WTC11 (cell line): ENCODE results near the gene ROBO2. TPM values are rescaled to one million over a fixed set of nuclear protein-coding genes. Genes with fewer than 3 reads are reported as not detected.

ENCODE experiments used
- ATAC-seq: fragments of 200-7000 bp; cut with Tn5 transposase; 2 replicates; pipeline ENCODE4 v1.10.0; 2021; ENCODE audit warnings: mild to moderate bottlenecking, moderate library complexity
- CTCF ChIA-PET: fragments of 300-600 bp; sonication (Branson Sonifier 250); formaldehyde crosslinking; loops from one replicate; lab custom pipeline; 2021; ENCODE audit warnings: antibody characterized with exemption; lab: Charles Lee
- POLR2A ChIA-PET: fragments of 350-600 bp; sonication (Branson Sonifier 250); formaldehyde crosslinking; loops from one replicate; lab custom pipeline; 2021; ENCODE audit warnings: antibody characterized with exemption; lab: Charles Lee
- DNase-seq: peaks from one replicate; pipeline ENCODE4 v3.0.0; 2021; ENCODE audit warnings: low spot score
- H3K27ac Mint-ChIP-seq: 2 replicates; pipeline ENCODE4 v1.8.0; 2021; ENCODE audit warnings: mixed read lengths
- H3K27me3 Mint-ChIP-seq: 2 replicates; pipeline ENCODE4 v1.8.0; 2021; ENCODE audit warnings: low read depth, mild to moderate bottlenecking, moderate library complexity, mixed read lengths
- H3K36me3 Mint-ChIP-seq: 2 replicates; pipeline ENCODE4 v1.8.0; 2021; ENCODE audit warnings: mixed read lengths
- H3K4me1 Mint-ChIP-seq: 2 replicates; pipeline ENCODE4 v1.8.0; 2022; ENCODE audit warnings: mixed read lengths
- H3K4me3 Mint-ChIP-seq: 2 replicates; pipeline ENCODE4 v1.8.0; 2021; ENCODE audit warnings: mild to moderate bottlenecking, moderate library complexity, mixed read lengths
- H3K9me3 Mint-ChIP-seq: 2 replicates; pipeline ENCODE4 v1.8.0; 2021; ENCODE audit warnings: mixed read lengths
- E2F5 ChIP-seq: sonication (generic); formaldehyde crosslinking; IDR thresholded peaks from 2 replicates; pipeline ENCODE4 v1.8.1; 2022; ENCODE audit warnings: mild to moderate bottlenecking, moderate library complexity, missing genetic modification reagents
- FOXK1 ChIP-seq: sonication (generic); formaldehyde crosslinking; IDR thresholded peaks from 2 replicates; pipeline ENCODE4 v1.8.0; 2022; ENCODE audit warnings: mild to moderate bottlenecking, moderate library complexity, missing genetic modification reagents
- FOXP1 ChIP-seq: sonication (generic); formaldehyde crosslinking; IDR thresholded peaks from 2 replicates; pipeline ENCODE4 v1.8.0; 2022; ENCODE audit warnings: missing genetic modification reagents, mild to moderate bottlenecking, moderate library complexity, borderline replicate concordance
- GRHL2 ChIP-seq: fragments of 250-450 bp; sonication (Bioruptor Pico); IDR thresholded peaks from 2 replicates; pipeline ENCODE4 v1.8.0; 2022; ENCODE audit warnings: mild to moderate bottlenecking, moderate library complexity; ENCODE audit not compliant: insufficient replicate concordance, severe bottlenecking
- IRF2 ChIP-seq: sonication (generic); formaldehyde crosslinking; IDR thresholded peaks from 2 replicates; pipeline ENCODE4 v1.8.0; 2022; ENCODE audit warnings: low read depth, missing genetic modification reagents, borderline replicate concordance
- JUN ChIP-seq: sonication (generic); formaldehyde crosslinking; IDR thresholded peaks from 2 replicates; pipeline ENCODE4 v1.8.0; 2023; ENCODE audit warnings: mild to moderate bottlenecking, missing genetic modification reagents
- MYBL2 ChIP-seq: sonication (generic); formaldehyde crosslinking; IDR thresholded peaks from 2 replicates; pipeline ENCODE4 v1.8.1; 2023; ENCODE audit warnings: mild to moderate bottlenecking, moderate library complexity, missing genetic modification reagents
- NFATC4 ChIP-seq: fragments of 250-450 bp; sonication (Bioruptor Pico); IDR thresholded peaks from 2 replicates; pipeline ENCODE4 v1.9.0; 2021; ENCODE audit warnings: mild to moderate bottlenecking
- NFE2L1 ChIP-seq: sonication (generic); formaldehyde crosslinking; IDR thresholded peaks from 2 replicates; pipeline ENCODE4 v1.8.1; 2023; ENCODE audit warnings: missing genetic modification reagents
- NR2C2 ChIP-seq: sonication (generic); formaldehyde crosslinking; IDR thresholded peaks from 2 replicates; pipeline ENCODE4 v1.8.0; 2022; ENCODE audit warnings: mild to moderate bottlenecking, missing genetic modification reagents
- PREB ChIP-seq: sonication (generic); formaldehyde crosslinking; IDR thresholded peaks from 2 replicates; pipeline ENCODE4 v1.8.1; 2022; ENCODE audit warnings: mild to moderate bottlenecking, missing genetic modification reagents, moderate library complexity, borderline replicate concordance
- SMAD3 ChIP-seq: sonication (generic); formaldehyde crosslinking; IDR thresholded peaks from 2 replicates; pipeline ENCODE4 v1.8.0; 2022; ENCODE audit warnings: missing genetic modification reagents, mild to moderate bottlenecking, borderline replicate concordance
- USF1 ChIP-seq: sonication (generic); formaldehyde crosslinking; IDR thresholded peaks from 2 replicates; pipeline ENCODE4 v1.8.0; 2022; ENCODE audit warnings: mild to moderate bottlenecking, missing genetic modification reagents
- ZBTB43 ChIP-seq: sonication (generic); formaldehyde crosslinking; IDR thresholded peaks from 2 replicates; pipeline ENCODE4 v1.8.1; 2023; ENCODE audit warnings: mild to moderate bottlenecking, missing genetic modification reagents
- ZNF138 ChIP-seq: sonication (generic); formaldehyde crosslinking; conservative IDR thresholded peaks from 2 replicates; pipeline ENCODE4 v1.8.1; 2022; ENCODE audit warnings: mild to moderate bottlenecking, moderate library complexity, missing genetic modification reagents
- ZNF317 ChIP-seq: sonication (generic); formaldehyde crosslinking; IDR thresholded peaks from 2 replicates; pipeline ENCODE4 v1.8.1; 2023; ENCODE audit warnings: low read depth, mild to moderate bottlenecking, moderate library complexity, missing genetic modification reagents, borderline replicate concordance
- total RNA-seq: library from RNA; stranded (reverse); gene quantifications from 3 replicates; pipeline ENCODE4 v1.2.3, GENCODE V29; 2021
- TF ChIP-seq, protein P1 (sequence below): sonication (generic); formaldehyde crosslinking; IDR thresholded peaks from 2 replicates; pipeline ENCODE4 v1.8.0; 2022; ENCODE audit warnings: mild to moderate bottlenecking, missing genetic modification reagents
- TF ChIP-seq, protein P2 (sequence below): fragments of 250-450 bp; sonication (Bioruptor Pico); IDR thresholded peaks from 2 replicates; pipeline ENCODE4 v2.1.2; 2022; ENCODE audit warnings: mild to moderate bottlenecking, moderate library complexity
- TF ChIP-seq, protein P3 (sequence below): sonication (generic); formaldehyde crosslinking; IDR thresholded peaks from 2 replicates; pipeline ENCODE4 v1.8.1; 2023; ENCODE audit warnings: mild to moderate bottlenecking, missing genetic modification reagents, moderate library complexity
- TF ChIP-seq, protein P4 (sequence below): sonication (generic); formaldehyde crosslinking; IDR thresholded peaks from 2 replicates; pipeline ENCODE4 v1.8.1; 2022; ENCODE audit warnings: low read depth, mild to moderate bottlenecking, moderate library complexity, missing genetic modification reagents, borderline replicate concordance
- TF ChIP-seq, protein P5 (sequence below): sonication (generic); formaldehyde crosslinking; IDR thresholded peaks from 2 replicates; pipeline ENCODE4 v1.8.1; 2023; ENCODE audit warnings: mild to moderate bottlenecking, missing genetic modification reagents, borderline replicate concordance

Gene ROBO2
- total RNA-seq, 1 experiment from 2014 or later: 11.7 TPM

GRCh38 chr3:77562089-77562488, 522.2 kb downstream of the ROBO2 start (continued):
- TF ChIP-seq, protein P1, sequence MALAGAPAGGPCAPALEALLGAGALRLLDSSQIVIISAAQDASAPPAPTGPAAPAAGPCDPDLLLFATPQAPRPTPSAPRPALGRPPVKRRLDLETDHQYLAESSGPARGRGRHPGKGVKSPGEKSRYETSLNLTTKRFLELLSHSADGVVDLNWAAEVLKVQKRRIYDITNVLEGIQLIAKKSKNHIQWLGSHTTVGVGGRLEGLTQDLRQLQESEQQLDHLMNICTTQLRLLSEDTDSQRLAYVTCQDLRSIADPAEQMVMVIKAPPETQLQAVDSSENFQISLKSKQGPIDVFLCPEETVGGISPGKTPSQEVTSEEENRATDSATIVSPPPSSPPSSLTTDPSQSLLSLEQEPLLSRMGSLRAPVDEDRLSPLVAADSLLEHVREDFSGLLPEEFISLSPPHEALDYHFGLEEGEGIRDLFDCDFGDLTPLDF: no peak
- TF ChIP-seq PREB (no peak), FOXP1 (CRISPR knock-in tag) (no peak), FOXK1 (CRISPR knock-in tag) (no peak), IRF2 (no peak), USF1 (CRISPR knock-in tag) (no peak), JUN (CRISPR knock-in tag) (no peak), NFE2L1 (no peak), ZBTB43 (CRISPR knock-in tag) (no peak), GRHL2 (CRISPR knock-in tag) (no peak), E2F5 (no peak)
- TF ChIP-seq, all 79 proteins: peak for 0

GRCh38 chr3:77563012-77563411, 523.1 kb downstream of the ROBO2 start:
- Mint-ChIP-seq H3K4me3 (no peak overlapping the region), H3K27ac (no peak overlapping the region), H3K36me3 (no peaks in the 10 kb centered on the region), H3K9me3 (no peaks in the 10 kb centered on the region), H3K4me1 (peaks cover 22% of the 10 kb centered on the region), H3K27me3 (no peaks in the 10 kb centered on the region)
- ATAC-seq (no peak), DNase-seq (no peak)
- POLR2A ChIA-PET: interaction anchor here (0.7 kb wide), 1 partner anchor 190 kb away, joined by 4 read pairs; no protein-coding TSS in a partner anchor
- CTCF ChIA-PET: interaction anchor here (0.7 to 1.3 kb wide), 2 partner anchors 215 to 252 kb away, joined by 3 read pairs; no protein-coding TSS in a partner anchor
- TF ChIP-seq NFE2L1 (no peak), NR2C2 (no peak), ZNF138 (no peak), MYBL2 (no peak), E2F5 (no peak), SMAD3 (CRISPR knock-in tag) (no peak), NFATC4 (CRISPR knock-in tag) (no peak), PREB (no peak), ZNF317 (no peak)
- TF ChIP-seq, protein P2, sequence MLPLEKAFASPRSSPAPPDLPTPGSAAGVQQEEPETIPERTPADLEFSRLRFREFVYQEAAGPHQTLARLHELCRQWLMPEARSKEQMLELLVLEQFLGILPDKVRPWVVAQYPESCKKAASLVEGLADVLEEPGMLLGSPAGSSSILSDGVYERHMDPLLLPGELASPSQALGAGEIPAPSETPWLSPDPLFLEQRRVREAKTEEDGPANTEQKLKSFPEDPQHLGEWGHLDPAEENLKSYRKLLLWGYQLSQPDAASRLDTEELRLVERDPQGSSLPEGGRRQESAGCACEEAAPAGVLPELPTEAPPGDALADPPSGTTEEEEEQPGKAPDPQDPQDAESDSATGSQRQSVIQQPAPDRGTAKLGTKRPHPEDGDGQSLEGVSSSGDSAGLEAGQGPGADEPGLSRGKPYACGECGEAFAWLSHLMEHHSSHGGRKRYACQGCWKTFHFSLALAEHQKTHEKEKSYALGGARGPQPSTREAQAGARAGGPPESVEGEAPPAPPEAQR (CRISPR knock-in tag): no peak
- TF ChIP-seq, protein P3, sequence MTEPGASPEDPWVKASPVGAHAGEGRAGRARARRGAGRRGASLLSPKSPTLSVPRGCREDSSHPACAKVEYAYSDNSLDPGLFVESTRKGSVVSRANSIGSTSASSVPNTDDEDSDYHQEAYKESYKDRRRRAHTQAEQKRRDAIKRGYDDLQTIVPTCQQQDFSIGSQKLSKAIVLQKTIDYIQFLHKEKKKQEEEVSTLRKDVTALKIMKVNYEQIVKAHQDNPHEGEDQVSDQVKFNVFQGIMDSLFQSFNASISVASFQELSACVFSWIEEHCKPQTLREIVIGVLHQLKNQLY (CRISPR knock-in tag): no peak
- TF ChIP-seq, protein P4, sequence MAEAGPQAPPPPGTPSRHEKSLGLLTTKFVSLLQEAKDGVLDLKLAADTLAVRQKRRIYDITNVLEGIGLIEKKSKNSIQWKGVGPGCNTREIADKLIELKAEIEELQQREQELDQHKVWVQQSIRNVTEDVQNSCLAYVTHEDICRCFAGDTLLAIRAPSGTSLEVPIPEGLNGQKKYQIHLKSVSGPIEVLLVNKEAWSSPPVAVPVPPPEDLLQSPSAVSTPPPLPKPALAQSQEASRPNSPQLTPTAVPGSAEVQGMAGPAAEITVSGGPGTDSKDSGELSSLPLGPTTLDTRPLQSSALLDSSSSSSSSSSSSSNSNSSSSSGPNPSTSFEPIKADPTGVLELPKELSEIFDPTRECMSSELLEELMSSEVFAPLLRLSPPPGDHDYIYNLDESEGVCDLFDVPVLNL (CRISPR knock-in tag): no peak
- TF ChIP-seq, protein P5, sequence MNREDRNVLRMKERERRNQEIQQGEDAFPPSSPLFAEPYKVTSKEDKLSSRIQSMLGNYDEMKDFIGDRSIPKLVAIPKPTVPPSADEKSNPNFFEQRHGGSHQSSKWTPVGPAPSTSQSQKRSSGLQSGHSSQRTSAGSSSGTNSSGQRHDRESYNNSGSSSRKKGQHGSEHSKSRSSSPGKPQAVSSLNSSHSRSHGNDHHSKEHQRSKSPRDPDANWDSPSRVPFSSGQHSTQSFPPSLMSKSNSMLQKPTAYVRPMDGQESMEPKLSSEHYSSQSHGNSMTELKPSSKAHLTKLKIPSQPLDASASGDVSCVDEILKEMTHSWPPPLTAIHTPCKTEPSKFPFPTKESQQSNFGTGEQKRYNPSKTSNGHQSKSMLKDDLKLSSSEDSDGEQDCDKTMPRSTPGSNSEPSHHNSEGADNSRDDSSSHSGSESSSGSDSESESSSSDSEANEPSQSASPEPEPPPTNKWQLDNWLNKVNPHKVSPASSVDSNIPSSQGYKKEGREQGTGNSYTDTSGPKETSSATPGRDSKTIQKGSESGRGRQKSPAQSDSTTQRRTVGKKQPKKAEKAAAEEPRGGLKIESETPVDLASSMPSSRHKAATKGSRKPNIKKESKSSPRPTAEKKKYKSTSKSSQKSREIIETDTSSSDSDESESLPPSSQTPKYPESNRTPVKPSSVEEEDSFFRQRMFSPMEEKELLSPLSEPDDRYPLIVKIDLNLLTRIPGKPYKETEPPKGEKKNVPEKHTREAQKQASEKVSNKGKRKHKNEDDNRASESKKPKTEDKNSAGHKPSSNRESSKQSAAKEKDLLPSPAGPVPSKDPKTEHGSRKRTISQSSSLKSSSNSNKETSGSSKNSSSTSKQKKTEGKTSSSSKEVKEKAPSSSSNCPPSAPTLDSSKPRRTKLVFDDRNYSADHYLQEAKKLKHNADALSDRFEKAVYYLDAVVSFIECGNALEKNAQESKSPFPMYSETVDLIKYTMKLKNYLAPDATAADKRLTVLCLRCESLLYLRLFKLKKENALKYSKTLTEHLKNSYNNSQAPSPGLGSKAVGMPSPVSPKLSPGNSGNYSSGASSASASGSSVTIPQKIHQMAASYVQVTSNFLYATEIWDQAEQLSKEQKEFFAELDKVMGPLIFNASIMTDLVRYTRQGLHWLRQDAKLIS (CRISPR knock-in tag): no peak
